DND-41 (cell line): Measurements from ENCODE around the gene KCNJ6.

Source experiments
- CTCF ChIP-seq: IDR thresholded peaks from 2 replicates; pipeline ENCODE4 v1.5.1; 2012; ENCODE audit warnings: borderline replicate concordance, low read length, moderate library complexity, mild to moderate bottlenecking; ENCODE audit not compliant: poor library complexity, severe bottlenecking; ENCODE audit errors: extremely low read depth
- EZH2 ChIP-seq: IDR thresholded peaks from 3 replicates; pipeline ENCODE4 v1.6.1; 2012; ENCODE audit warnings: borderline replicate concordance, low read depth, mild to moderate bottlenecking, moderate library complexity, low read length, inconsistent platforms; ENCODE audit not compliant: severe bottlenecking

- no peak for TF ChIP-seq CTCF
- no peak for TF ChIP-seq EZH2
These were observed 289.2 kb downstream of the KCNJ6 start for GRCh38 chr21:37627074-37627473.
